ENCODE data around the gene CRNKL1. TPM values are rescaled to one million over a fixed set of nuclear protein-coding genes. Genes with fewer than 3 reads are reported as not detected.

Gene CRNKL1
- polyA plus RNA-seq, 1 experiment: 7.8 TPM

DNA sequence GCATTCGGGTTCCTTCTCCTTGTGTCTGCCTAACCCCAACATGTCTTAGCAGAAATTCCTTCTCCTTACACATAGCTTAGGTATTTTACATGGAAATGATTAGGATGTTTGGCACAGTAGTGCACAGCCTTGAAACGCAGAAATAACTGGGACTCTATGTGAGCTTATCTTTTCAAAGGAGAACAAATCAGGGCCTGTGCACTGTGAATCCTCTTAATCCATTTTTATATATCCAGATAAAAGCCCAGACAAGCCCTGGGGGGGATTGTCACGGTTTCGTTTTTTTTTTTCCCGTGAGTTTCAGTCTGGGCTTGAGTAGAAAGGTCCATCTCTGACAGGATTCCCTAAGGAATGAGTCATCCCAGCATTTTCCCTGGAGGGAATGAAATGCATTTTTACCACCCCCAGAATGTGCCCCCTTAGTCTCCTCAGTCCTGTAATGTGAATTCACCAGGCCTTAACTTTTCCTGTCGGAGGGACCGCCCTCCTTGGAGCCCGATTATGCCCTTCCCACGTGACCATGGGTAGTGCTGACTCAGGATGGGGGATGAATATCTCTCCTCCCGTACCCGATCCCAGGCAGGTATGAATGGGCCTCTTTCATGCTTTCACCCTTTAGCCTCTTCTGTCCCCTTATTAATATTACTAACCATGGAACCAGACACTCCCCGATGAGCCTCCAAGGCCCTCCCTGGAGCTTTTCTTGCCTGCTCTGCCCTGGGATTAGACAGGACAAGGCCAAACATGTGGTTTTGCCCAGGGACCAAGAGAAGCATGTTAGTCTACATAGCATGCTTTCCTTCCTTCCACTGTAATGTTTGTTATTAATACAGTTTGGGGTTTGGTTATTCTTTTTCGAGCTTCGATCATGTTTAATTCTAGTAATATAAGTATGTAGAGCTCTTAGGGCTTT is 59.0 kb downstream of the CRNKL1 start:
- TF ChIP-seq, protein P1, sequence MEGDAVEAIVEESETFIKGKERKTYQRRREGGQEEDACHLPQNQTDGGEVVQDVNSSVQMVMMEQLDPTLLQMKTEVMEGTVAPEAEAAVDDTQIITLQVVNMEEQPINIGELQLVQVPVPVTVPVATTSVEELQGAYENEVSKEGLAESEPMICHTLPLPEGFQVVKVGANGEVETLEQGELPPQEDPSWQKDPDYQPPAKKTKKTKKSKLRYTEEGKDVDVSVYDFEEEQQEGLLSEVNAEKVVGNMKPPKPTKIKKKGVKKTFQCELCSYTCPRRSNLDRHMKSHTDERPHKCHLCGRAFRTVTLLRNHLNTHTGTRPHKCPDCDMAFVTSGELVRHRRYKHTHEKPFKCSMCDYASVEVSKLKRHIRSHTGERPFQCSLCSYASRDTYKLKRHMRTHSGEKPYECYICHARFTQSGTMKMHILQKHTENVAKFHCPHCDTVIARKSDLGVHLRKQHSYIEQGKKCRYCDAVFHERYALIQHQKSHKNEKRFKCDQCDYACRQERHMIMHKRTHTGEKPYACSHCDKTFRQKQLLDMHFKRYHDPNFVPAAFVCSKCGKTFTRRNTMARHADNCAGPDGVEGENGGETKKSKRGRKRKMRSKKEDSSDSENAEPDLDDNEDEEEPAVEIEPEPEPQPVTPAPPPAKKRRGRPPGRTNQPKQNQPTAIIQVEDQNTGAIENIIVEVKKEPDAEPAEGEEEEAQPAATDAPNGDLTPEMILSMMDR (IDR thresholded peaks at IDR 0.05; ENCODE audit: insufficient read depth, low read depth, low read length): no peak
- Histone ChIP-seq H3K4me3 (ENCODE audit: low read depth, low read length) (no peak overlapping the region), H3K36me3 (ENCODE audit: control insufficient read depth, insufficient read depth, low read length) (peaks cover 6% of the 10 kb centered on the region), H3K27me3 (ENCODE audit: control insufficient read depth, insufficient read depth, low read length) (no peaks in the 10 kb centered on the region)
- ChIA-PET POLR2A (interaction anchor here (0.6 to 1.6 kb wide), 5 partner anchors 9 to 281 kb away, joined by 3 to 24 read pairs (median 4); no protein-coding TSS in a partner anchor), CTCF (interaction anchor here (0.8 to 4.0 kb wide), 8 partner anchors 17 to 306 kb away, joined by 3 to 39 read pairs (median 8); partner anchors contain the start of gene NAA20)
- peak; percentile 87 for DNase-seq (ENCODE audit: low read depth)

DNA sequence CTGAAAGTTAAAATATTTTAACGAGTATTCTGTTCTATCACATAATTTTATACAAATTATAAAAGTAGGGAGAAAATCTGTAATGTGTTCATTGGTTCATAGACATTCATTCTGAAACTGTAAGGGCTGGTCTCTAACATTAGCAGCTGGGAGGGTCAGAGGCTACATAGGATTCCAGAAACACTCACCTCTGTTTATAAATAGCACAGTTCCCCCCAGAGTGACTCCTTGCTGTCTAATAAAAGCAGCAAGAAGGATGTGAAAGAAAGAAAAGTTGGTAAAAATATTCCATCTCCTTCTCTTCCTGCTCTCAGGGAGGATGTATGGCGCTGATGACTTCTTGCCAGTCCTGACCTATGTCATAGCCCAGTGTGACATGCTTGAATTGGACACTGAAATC is 60.4 kb downstream of the CRNKL1 start:
- ChIA-PET CTCF (interaction anchor here (3.7 to 4.0 kb wide), 2 partner anchors 16 to 205 kb away, joined by 30 to 39 read pairs; no protein-coding TSS in a partner anchor), POLR2A (no interaction called here)
- Histone ChIP-seq H3K36me3 (ENCODE audit: control insufficient read depth, insufficient read depth, low read length) (peaks cover 2% of the 10 kb centered on the region), H3K27me3 (ENCODE audit: control insufficient read depth, insufficient read depth, low read length) (no peaks in the 10 kb centered on the region), H3K4me3 (ENCODE audit: low read depth, low read length) (no peak overlapping the region)
- TF ChIP-seq, protein P1 (IDR thresholded peaks at IDR 0.05; ENCODE audit: insufficient read depth, low read depth, low read length): no peak
- no peak for DNase-seq (ENCODE audit: low read depth)

DNA sequence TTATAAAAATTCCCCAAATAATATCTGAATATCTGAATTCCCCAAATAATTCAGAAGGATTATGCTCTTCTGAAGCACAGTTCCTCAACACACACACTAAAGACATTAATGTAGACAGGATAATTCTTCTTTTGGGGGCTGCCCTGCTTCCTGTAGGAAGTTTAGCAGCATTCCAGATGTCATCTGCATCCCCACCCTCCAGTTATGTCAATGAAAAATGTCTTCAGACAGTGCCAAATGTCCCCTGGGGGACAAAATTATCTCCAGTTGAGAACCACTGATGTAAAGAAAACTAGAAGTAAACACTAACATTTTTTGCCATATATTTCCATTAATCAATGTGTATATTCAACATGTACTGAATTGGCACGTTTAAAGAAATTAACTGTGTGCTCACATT is 61.0 kb downstream of the CRNKL1 start:
- Histone ChIP-seq H3K4me3 (ENCODE audit: low read depth, low read length) (no peak overlapping the region), H3K36me3 (ENCODE audit: control insufficient read depth, insufficient read depth, low read length) (peaks cover 2% of the 10 kb centered on the region), H3K27me3 (ENCODE audit: control insufficient read depth, insufficient read depth, low read length) (no peaks in the 10 kb centered on the region)
- no peak for DNase-seq (ENCODE audit: low read depth)
- ChIA-PET CTCF (no interaction called here), POLR2A (interaction anchor here (1.0 kb wide), 1 partner anchor 16 kb away, joined by 3 read pairs; no protein-coding TSS in a partner anchor)
- TF ChIP-seq, protein P1 (IDR thresholded peaks at IDR 0.05; ENCODE audit: insufficient read depth, low read depth, low read length): no peak

DNA sequence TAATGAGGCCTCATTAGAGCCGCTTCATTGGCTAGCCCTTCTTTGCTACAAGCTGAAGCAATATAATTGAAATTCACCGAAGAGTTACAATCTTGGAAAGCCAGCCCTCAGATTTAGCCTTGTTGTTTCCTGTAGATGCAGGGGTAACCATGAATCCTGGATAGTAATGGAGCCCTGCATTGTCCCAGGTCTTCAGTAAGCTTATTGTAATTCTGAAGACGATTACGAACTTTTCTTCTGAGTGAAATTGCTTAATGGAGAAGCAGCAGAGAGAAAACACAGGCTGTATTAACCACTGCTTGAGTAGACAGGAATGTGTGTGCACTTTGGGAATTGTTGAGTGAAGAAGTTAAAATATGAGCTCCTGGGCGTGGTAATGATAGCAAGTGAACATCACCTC is 61.4 kb downstream of the CRNKL1 start:
- no peaks in the 10 kb centered on the region for H3K27me3 ChIP-seq (ENCODE audit: control insufficient read depth, insufficient read depth, low read length)
- TF ChIP-seq, protein P1 (IDR thresholded peaks at IDR 0.05; ENCODE audit: insufficient read depth, low read depth, low read length): no peak
- POLR2A ChIA-PET: interaction anchor here (1.0 kb wide), 1 partner anchor 16 kb away, joined by 3 read pairs; no protein-coding TSS in a partner anchor
- CTCF ChIA-PET: no interaction called here
- DNase-seq (ENCODE audit: low read depth): no peak
- H3K4me3 ChIP-seq (ENCODE audit: low read depth, low read length): no peak overlapping the region
- peaks cover 2% of the 10 kb centered on the region for H3K36me3 ChIP-seq (ENCODE audit: control insufficient read depth, insufficient read depth, low read length)

DNA sequence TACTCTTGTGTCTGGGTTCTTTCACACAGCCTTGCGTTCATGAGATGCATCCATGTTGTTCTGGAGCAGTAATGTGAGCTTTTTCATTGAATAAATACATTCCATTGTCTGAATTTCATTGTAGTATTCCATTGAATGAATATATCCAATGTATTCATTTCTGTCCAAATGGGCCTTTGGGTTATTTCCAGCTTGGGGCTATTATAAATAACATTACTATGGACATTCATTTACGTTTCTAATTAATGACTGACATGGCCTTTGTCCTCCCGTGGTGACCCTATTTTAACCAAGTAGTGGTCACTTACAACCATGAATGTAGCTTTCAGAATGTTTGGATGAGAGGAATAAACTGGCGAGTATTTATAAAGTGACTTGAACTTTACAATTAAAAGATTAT is 65.2 kb downstream of the CRNKL1 start:
- TF ChIP-seq, protein P1 (IDR thresholded peaks at IDR 0.05; ENCODE audit: insufficient read depth, low read depth, low read length): no peak
- Histone ChIP-seq H3K27me3 (ENCODE audit: control insufficient read depth, insufficient read depth, low read length) (no peaks in the 10 kb centered on the region), H3K4me3 (ENCODE audit: low read depth, low read length) (no peak overlapping the region), H3K36me3 (ENCODE audit: control insufficient read depth, insufficient read depth, low read length) (peaks cover 5% of the 10 kb centered on the region)
- no peak for DNase-seq (ENCODE audit: low read depth)
- CTCF ChIA-PET: interaction anchor here (0.6 to 2.1 kb wide), 3 partner anchors 10 to 84 kb away, joined by 3 to 7 read pairs (median 4); no protein-coding TSS in a partner anchor
- POLR2A ChIA-PET: interaction anchor here (1.0 kb wide), 1 partner anchor 10 kb away, joined by 4 read pairs; no protein-coding TSS in a partner anchor

Measured in BJ (cell line).